SK-N-SH (cell line): Measurements from ENCODE around the gene ARID1A.

ENCODE experiments used
- CTCF ChIP-seq: fragments of 200-600 bp; sonication (generic); IDR thresholded peaks from 2 replicates; pipeline ENCODE4 v1.6.1; 2017; ENCODE audit warnings: antibody characterized with exemption, mild to moderate bottlenecking, moderate library complexity
- EP300 ChIP-seq, 2 experiments: IDR thresholded peaks; 2 replicates each; pipeline versions ENCODE4 v1.4.0 to v1.6.1; 2012; ENCODE audit warnings: borderline replicate concordance in 1 of 2, low read depth in 1 of 2, low read length in 1 of 2
- MAX ChIP-seq: IDR thresholded peaks from 2 replicates; pipeline ENCODE4 v1.4.0; 2012; ENCODE audit warnings: low read depth
- POLR2AphosphoS5 ChIP-seq: IDR thresholded peaks from 2 replicates; pipeline ENCODE4 v1.6.1; 2012; ENCODE audit warnings: low read depth, low read length

GRCh38 chr1:26827663-26828062, 131.8 kb downstream of the ARID1A start:
- TF ChIP-seq POLR2AphosphoS5 (no peak), CTCF (no peak), EP300 (IDR thresholded peaks at IDR 0.05; ENCODE audit: borderline replicate concordance in 1 of 2, low read depth in 1 of 2, low read length in 1 of 2) (no peak), MAX (no peak)
